GM19025 (cell line): ENCODE measurements around the gene P2RY2.

ENCODE experiments used
- ATAC-seq: cut with Tn5 transposase; IDR thresholded peaks from one replicate; pipeline ENCODE4 v1.9.1; 2021; ENCODE audit warnings: mild to moderate bottlenecking, low read depth, moderate library complexity; ENCODE audit not compliant: unreplicated experiment

P2RY2 gene

DNA sequence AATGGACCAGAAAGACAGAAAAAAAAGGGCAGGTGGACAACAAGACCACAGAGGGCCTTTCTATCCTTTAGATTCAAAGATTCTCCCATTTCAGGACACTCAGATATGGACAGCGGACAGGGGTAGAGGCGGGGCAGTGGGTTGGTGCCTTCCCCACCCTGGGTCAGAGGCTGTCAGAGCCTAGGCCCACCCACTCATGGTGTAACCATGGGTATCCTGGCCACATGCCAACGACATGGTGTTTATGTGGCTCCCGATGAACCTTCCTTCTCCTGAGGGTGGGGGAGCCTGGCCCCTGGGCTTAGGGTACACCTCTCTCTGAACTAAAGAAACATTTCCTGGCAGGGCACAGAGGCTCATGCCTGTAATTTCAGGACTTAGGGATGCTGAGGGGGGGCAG is 14.3 kb upstream of the P2RY2 start:
- ATAC-seq, result no peak

DNA sequence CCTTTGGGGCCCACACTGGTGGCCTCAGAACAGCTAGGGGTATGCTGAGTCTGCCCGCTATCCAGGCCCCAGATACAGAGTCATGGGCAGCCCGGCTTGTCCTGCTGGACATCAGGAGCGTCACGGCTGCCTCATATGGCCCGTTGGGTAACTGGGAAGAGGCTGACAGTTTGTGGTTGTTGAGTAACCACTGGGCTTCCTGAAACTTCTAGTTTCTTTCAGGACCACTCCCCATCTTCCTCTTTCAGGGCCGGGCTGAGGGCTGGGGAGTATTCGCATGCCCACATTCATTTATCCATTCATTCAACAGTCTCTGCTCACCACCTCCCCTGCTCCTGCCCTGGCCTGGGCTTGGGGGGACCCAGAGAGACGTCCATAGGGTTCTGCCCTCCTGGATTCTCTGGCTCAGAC is 13.4 kb upstream of the P2RY2 start:
- ATAC-seq, result no peak

GRCh38 chr11:73205661-73206343 is 12.3 kb upstream of the P2RY2 start:
- ATAC-seq, result no peak

DNA sequence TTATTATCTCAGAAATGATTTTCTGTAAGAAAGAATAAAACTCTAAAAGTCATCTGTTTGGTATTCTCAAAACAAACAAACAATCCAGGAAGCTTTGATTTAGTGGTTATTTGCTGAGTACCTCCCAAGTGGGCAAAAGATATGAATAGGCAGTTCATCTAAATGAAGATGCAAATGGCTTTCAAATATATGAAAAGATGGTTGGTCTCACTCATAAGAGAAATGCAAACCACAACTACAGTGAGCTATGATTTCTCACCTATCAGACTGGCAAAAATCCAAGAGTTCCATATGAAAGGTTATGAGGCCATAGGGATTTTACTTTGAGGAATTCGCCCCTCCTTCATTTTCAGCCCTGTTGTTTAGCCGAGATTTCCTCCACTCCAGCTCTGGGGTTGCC is 11.3 kb upstream of the P2RY2 start:
- no peak for ATAC-seq

DNA sequence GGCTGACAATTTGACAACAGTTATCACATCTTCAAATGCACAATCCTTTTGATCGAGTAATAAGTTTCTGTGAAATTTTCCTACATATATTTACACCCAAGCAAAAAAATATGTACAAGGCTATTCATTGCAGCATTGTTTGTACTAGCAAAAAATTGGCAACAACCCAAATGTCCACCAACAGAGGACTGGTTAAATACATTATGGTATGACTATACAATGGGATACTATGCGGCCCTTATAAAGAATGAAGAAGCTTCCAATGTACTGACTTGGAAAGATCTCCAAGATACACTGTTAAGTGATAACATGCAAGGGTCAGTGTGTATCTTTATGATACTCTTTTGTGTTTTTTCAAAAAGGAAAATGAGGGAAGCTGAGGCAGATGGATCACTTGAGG is 8.2 kb upstream of the P2RY2 start:
- no peak for ATAC-seq

GRCh38 chr11:73210916-73211667 is 7.0 kb upstream of the P2RY2 start:
- ATAC-seq, result no peak

DNA sequence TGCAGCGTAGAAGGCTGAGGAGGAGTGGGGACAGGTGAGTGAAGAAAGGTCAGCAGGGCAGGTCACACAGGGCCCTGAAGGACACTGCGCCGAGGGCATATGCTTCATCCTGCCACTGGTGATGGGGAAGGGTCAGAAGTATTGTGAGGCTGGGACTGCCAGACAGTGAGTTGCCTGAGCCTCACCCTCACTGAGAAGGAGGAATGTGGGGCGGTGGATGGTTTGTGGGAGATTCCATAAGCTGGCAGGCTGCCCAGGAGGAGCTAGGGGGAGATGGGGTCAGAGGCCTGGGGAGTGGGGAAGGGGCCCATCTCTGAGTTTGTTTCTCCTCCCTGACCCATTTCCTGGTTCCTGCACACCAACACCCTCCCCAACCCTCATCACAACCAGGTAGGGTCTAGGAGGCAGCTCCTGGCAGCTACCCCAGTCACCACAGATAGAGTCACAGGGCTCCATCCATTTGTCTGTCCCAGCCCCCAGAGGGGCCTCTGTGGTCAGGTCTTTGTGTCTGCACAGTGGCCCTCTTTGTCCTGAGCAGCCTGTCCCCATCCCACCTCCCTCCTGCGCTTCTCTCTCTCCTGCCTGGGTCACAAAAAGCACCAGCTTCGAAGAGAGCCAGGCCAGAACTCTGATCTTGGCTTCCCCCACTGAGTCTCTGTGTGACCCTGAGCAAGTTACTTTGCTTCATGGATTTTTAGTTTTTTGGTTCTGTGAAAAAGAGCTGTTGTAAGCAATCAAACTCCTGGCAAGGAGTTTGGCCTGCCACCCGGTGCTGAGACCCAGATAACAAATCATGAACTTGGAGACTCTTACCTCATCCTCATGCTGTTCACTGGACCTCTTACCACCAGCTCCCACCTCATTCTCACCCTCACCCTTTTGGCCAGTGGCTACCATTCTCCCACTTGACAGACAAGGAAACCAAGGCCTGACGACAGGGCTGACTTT is 4.6 kb upstream of the P2RY2 start:
- ATAC-seq, result no peak

DNA sequence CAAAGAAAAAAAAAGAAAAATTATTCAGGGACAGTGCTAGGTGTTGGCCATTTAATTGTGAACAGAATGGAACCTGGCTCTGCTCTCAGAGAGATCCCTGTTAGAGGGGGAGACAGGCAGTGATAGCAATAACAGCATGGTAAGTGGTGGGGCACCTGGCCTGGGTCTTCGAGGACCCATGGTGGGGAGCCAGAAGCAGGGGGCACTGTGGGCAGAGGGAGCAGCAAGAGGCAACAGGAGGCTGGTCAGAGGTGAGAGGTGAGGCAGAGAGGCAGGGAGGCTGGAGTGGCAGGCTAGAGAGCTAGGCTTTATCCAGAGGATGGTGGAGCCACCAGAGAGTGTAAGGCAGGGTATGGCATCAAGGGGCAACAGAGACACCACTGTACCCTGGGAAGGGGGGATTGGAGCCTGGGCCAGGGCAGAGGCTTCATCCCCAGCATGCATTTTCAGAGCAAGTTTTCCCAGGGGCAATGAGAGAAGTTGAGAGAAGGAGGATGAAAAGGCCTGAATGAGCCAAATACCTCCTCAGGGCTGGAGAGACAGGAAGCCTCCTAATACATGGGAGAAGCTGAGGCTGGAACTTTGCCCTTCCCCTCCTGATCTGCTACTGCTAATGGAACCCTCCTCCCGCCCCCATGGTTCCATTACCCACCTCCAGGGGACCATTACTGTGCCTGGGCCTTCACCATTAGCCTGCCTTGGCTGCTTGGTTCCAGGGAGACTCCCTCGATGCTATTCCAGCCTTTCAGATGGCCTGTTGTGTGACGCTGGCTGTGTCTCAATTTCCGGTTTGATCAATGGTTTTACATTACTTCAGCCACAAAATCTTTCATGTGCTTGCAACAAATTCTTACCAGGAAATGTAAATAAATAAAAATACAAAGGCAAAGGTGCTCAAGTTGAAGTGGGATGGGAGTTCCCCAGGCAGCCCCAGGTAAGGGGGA is 2.6 kb upstream of the P2RY2 start:
- ATAC-seq, result no peak

- no peak for ATAC-seq
Measured at GRCh38 chr11:73216465-73216864, 1.6 kb upstream of the P2RY2 start.

GRCh38 chr11:73217131-73217809 is 811 bp upstream of the P2RY2 start:
- no peak for ATAC-seq

DNA sequence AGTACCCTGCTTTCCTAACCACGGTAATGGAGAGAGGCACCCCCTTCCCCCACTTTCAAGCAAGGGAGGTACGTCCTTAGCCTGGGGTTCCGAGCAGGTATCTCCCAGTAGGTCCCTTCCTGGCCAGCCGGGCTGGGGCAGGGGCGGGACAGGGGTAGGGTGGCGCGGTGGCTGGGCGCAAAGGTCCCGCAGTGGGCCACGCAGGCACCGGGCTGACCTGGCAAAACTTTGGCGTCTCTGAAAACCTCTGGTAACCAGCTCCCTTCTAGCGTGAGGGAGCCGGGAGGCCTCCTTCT is 323 bp upstream of the P2RY2 start:
- no peak for ATAC-seq

DNA sequence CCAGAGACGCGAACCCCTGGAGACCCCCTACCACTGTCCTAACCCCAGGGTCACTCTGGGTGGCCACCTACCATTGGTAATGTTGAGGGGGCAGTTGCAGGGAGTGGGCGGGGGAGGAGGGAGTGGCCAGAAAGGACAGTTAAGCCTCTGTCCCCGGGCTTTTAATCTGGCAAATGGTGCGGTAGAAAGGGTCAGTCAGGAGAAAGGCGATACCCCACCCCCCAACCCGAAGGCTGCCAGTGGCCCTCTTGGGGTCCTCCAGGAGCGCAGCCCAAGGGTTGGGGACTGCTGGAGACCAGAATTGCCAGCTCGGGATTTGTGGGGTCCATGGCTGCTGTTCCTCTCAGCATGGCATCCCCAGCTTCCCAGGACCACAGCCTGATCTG is 742 bp downstream of the P2RY2 start:
- ATAC-seq, result no peak

GRCh38 chr11:73219396-73220285 is 1.6 kb downstream of the P2RY2 start:
- no peak for ATAC-seq

- no peak for ATAC-seq
Measured at GRCh38 chr11:73221451-73221850, 3.4 kb downstream of the P2RY2 start.

GRCh38 chr11:73221996-73222395 is 3.9 kb downstream of the P2RY2 start:
- ATAC-seq, result no peak

- ATAC-seq, result no peak
Measured at GRCh38 chr11:73223998-73224730, 6.1 kb downstream of the P2RY2 start.

DNA sequence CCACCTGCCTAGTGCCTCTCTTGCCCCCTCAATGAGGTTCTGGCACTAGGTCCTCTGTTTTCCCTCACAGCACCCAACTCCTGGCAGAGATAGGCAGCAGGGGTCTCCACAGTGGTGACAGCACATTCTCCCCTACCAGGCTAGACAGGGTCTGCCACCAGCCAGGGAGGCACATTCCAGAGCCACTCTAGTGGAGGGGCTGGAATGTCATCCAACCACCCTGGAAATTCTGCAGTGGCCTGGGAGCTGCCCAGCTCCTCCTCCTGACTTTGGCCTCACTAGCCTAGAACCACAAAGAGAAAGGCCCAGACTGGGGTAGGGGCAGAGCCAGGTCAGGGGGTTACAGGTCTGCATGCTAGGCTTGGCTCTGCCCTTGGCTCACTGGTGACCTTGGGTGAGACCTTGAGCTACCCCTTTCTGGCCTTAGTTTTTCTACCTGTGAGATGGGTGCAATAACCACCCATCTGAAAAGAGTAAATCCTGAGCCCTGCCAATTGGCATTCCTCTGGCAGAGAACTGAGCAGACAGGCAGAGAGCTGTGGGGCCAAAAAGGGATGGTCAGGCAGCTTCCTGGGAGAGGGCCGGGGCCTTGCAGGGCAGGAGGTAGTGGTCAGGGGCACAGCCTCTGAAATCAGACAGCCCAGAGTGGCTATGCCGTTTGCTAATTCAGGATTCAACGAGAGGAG is 7.1 kb downstream of the P2RY2 start:
- ATAC-seq, result no peak

GRCh38 chr11:73225851-73226250 is 7.8 kb downstream of the P2RY2 start:
- no peak for ATAC-seq
